ENCODE results near the gene SKAP1. TPM values are rescaled to one million over a fixed set of nuclear protein-coding genes. Genes with fewer than 3 reads are reported as not detected.

The SKAP1 gene
- total RNA-seq, 1 donor from 2014 or later = 0.49 TPM

GRCh38 chr17:48148854-48149786 lies 280.9 kb downstream of the SKAP1 start:
- DNase-seq (ENCODE audit: low read depth, low spot score) = no peak

GRCh38 chr17:48148029-48148770 lies 281.8 kb downstream of the SKAP1 start:
- H3K36me3 Mint-ChIP-seq (ENCODE audit: low read depth) = no peaks in the 10 kb centered on the region
- no peak for TF ChIP-seq CTCF (conservative IDR thresholded peaks at IDR 0.05)
- H3K27ac Mint-ChIP-seq (ENCODE audit: unreplicated experiment) = no peak overlapping the region
- H3K9me3 Mint-ChIP-seq = no peaks in the 10 kb centered on the region
- DNase-seq (ENCODE audit: low read depth, low spot score) = no peak
- H3K4me1 Mint-ChIP-seq = peaks cover 8% of the 10 kb centered on the region
- H3K27me3 Mint-ChIP-seq (ENCODE audit: low read depth) = peaks cover 91% of the 10 kb centered on the region
- no peak overlapping the region for H3K4me3 Mint-ChIP-seq

More at GRCh38 chr17:48148854-48149786, 280.9 kb downstream of the SKAP1 start:
- H3K9me3 Mint-ChIP-seq = no peaks in the 10 kb centered on the region
- no peak for TF ChIP-seq CTCF (conservative IDR thresholded peaks at IDR 0.05)
- peaks cover 8% of the 10 kb centered on the region for H3K4me1 Mint-ChIP-seq
- H3K4me3 Mint-ChIP-seq = no peak overlapping the region
- peaks cover 90% of the 10 kb centered on the region for H3K27me3 Mint-ChIP-seq (ENCODE audit: low read depth)
- H3K27ac Mint-ChIP-seq (ENCODE audit: unreplicated experiment) = no peak overlapping the region
- no peaks in the 10 kb centered on the region for H3K36me3 Mint-ChIP-seq (ENCODE audit: low read depth)

- no peak for DNase-seq (ENCODE audit: low read depth, low spot score)
- peaks cover 3% of the 10 kb centered on the region for H3K4me1 Mint-ChIP-seq
- H3K9me3 Mint-ChIP-seq = no peaks in the 10 kb centered on the region
- no peak overlapping the region for H3K4me3 Mint-ChIP-seq
- no peak overlapping the region for H3K27ac Mint-ChIP-seq (ENCODE audit: unreplicated experiment)
- no peak for TF ChIP-seq CTCF (conservative IDR thresholded peaks at IDR 0.05)
- no peaks in the 10 kb centered on the region for H3K36me3 Mint-ChIP-seq (ENCODE audit: low read depth)
- peaks cover 88% of the 10 kb centered on the region for H3K27me3 Mint-ChIP-seq (ENCODE audit: low read depth)
Measured at GRCh38 chr17:48144976-48145798, 284.8 kb downstream of the SKAP1 start.

GRCh38 chr17:48144231-48144630 lies 285.8 kb downstream of the SKAP1 start:
- Mint-ChIP-seq H3K4me1 (peaks cover 3% of the 10 kb centered on the region), H3K9me3 (no peaks in the 10 kb centered on the region), H3K27ac (ENCODE audit: unreplicated experiment) (no peak overlapping the region), H3K36me3 (ENCODE audit: low read depth) (no peaks in the 10 kb centered on the region), H3K27me3 (ENCODE audit: low read depth) (peaks cover 88% of the 10 kb centered on the region), H3K4me3 (no peak overlapping the region)
- no peak for TF ChIP-seq CTCF (conservative IDR thresholded peaks at IDR 0.05)
- DNase-seq (ENCODE audit: low read depth, low spot score) = no peak

GRCh38 chr17:48143629-48144028 lies 286.4 kb downstream of the SKAP1 start:
- H3K27ac Mint-ChIP-seq (ENCODE audit: unreplicated experiment) = no peak overlapping the region
- no peak for DNase-seq (ENCODE audit: low read depth, low spot score)
- peaks cover 3% of the 10 kb centered on the region for H3K4me1 Mint-ChIP-seq
- H3K9me3 Mint-ChIP-seq = no peaks in the 10 kb centered on the region
- no peak for TF ChIP-seq CTCF (conservative IDR thresholded peaks at IDR 0.05)
- H3K27me3 Mint-ChIP-seq (ENCODE audit: low read depth) = peaks cover 84% of the 10 kb centered on the region
- no peak overlapping the region for H3K4me3 Mint-ChIP-seq
- no peaks in the 10 kb centered on the region for H3K36me3 Mint-ChIP-seq (ENCODE audit: low read depth)

All from neural crest cell (in vitro differentiated cells).